WTC11 (cell line): ENCODE data around the gene SLC35F1.

Source experiments
- FOXK1 ChIP-seq: sonication (generic); formaldehyde crosslinking; IDR thresholded peaks from 2 replicates; pipeline ENCODE4 v1.8.0; 2022; ENCODE audit warnings: mild to moderate bottlenecking, moderate library complexity, missing genetic modification reagents
- TF ChIP-seq, protein P1 (sequence below): fragments of 200-600 bp; IDR thresholded peaks from 2 replicates; pipeline ENCODE4 v1.8.0; 2022; ENCODE audit warnings: antibody characterized with exemption
- TF ChIP-seq, protein P2 (sequence below): sonication (generic); formaldehyde crosslinking; IDR thresholded peaks from 2 replicates; pipeline ENCODE4 v1.8.1; 2022; ENCODE audit warnings: missing genetic modification reagents, borderline replicate concordance

DNA sequence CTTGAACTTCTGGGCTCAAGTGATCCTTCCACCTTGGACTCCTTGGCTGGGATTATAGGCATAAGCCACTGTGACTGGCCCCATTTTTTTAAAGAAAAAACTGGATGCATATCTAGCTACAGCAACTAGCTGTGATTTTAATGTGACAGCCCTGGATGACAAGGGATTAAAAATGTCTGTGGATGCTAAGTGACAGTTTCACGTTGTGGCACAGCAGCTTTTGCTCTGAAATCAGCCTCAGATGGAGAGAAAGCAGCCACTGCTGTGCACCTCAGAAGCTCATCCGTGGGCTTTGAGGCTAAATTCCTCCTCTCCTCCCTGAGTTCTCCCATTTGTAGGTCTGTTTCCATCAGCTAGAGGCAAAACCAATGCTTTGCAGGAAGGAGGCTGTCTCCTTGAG is 195.3 kb downstream of the SLC35F1 start:
- no peak for TF ChIP-seq FOXK1
- TF ChIP-seq, protein P1, sequence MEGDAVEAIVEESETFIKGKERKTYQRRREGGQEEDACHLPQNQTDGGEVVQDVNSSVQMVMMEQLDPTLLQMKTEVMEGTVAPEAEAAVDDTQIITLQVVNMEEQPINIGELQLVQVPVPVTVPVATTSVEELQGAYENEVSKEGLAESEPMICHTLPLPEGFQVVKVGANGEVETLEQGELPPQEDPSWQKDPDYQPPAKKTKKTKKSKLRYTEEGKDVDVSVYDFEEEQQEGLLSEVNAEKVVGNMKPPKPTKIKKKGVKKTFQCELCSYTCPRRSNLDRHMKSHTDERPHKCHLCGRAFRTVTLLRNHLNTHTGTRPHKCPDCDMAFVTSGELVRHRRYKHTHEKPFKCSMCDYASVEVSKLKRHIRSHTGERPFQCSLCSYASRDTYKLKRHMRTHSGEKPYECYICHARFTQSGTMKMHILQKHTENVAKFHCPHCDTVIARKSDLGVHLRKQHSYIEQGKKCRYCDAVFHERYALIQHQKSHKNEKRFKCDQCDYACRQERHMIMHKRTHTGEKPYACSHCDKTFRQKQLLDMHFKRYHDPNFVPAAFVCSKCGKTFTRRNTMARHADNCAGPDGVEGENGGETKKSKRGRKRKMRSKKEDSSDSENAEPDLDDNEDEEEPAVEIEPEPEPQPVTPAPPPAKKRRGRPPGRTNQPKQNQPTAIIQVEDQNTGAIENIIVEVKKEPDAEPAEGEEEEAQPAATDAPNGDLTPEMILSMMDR: no peak
- TF ChIP-seq, protein P2, sequence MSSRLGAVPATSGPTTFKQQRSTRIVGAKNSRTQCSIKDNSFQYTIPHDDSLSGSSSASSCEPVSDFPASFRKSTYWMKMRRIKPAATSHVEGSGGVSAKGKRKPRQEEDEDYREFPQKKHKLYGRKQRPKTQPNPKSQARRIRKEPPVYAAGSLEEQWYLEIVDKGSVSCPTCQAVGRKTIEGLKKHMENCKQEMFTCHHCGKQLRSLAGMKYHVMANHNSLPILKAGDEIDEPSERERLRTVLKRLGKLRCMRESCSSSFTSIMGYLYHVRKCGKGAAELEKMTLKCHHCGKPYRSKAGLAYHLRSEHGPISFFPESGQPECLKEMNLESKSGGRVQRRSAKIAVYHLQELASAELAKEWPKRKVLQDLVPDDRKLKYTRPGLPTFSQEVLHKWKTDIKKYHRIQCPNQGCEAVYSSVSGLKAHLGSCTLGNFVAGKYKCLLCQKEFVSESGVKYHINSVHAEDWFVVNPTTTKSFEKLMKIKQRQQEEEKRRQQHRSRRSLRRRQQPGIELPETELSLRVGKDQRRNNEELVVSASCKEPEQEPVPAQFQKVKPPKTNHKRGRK (CRISPR knock-in tag): no peak
